Measurements from ENCODE around the gene ANKRD13A. TPM values are rescaled to one million over a fixed set of nuclear protein-coding genes. Genes with fewer than 3 reads are reported as not detected.
"Not testable (repeated sequence)": the region's sequence is repeated elsewhere in the genome, so short reads cannot be mapped to it uniquely, and the experiment has no call there.

ANKRD13A gene
- total RNA-seq, 1 experiment from 2014 or later, result 6.7 TPM

- no peak for DNase-seq (ENCODE audit: low read depth)
- in situ Hi-C loops (cut with HindIII; ENCODE audit: low pct_unique_long_range_greater_than_20kb, low sequenced_read_pairs), result no loop called here
Measured at GRCh38 chr12:110001596-110001995, 2.4 kb downstream of the ANKRD13A start.

- in situ Hi-C loops (cut with HindIII; ENCODE audit: low pct_unique_long_range_greater_than_20kb, low sequenced_read_pairs), result no loop called here
- DNase-seq (ENCODE audit: low read depth), result no peak
Measured at GRCh38 chr12:110002676-110003515, 3.7 kb downstream of the ANKRD13A start.

- in situ Hi-C loops (cut with HindIII; ENCODE audit: low pct_unique_long_range_greater_than_20kb, low sequenced_read_pairs), result no loop called here
- DNase-seq (ENCODE audit: low read depth), result no peak
Measured at GRCh38 chr12:110004598-110004997, 5.4 kb downstream of the ANKRD13A start.

- no peak for DNase-seq (ENCODE audit: low read depth)
- in situ Hi-C loops (cut with HindIII; ENCODE audit: low pct_unique_long_range_greater_than_20kb, low sequenced_read_pairs), result no loop called here
Measured at GRCh38 chr12:110005319-110005973, 6.2 kb downstream of the ANKRD13A start.

- in situ Hi-C loops (cut with HindIII; ENCODE audit: low pct_unique_long_range_greater_than_20kb, low sequenced_read_pairs), result no loop called here
- no peak for DNase-seq (ENCODE audit: low read depth)
Measured at GRCh38 chr12:110006115-110006514, 6.9 kb downstream of the ANKRD13A start.

- in situ Hi-C loops (cut with HindIII; ENCODE audit: low pct_unique_long_range_greater_than_20kb, low sequenced_read_pairs), result no loop called here
- no peak for DNase-seq (ENCODE audit: low read depth)
Measured at GRCh38 chr12:110007881-110008280, 8.7 kb downstream of the ANKRD13A start.

- in situ Hi-C loops (cut with HindIII; ENCODE audit: low pct_unique_long_range_greater_than_20kb, low sequenced_read_pairs); DNase-seq (ENCODE audit: low read depth): not testable (repeated sequence)
Measured at GRCh38 chr12:110008681-110009398, 9.6 kb downstream of the ANKRD13A start.

- no peak for DNase-seq (ENCODE audit: low read depth)
- in situ Hi-C loops (cut with HindIII; ENCODE audit: low pct_unique_long_range_greater_than_20kb, low sequenced_read_pairs), result no loop called here
Measured at GRCh38 chr12:110010853-110011723, 11.9 kb downstream of the ANKRD13A start.

GRCh38 chr12:110012137-110012536 is 12.9 kb downstream of the ANKRD13A start:
- in situ Hi-C loops (cut with HindIII; ENCODE audit: low pct_unique_long_range_greater_than_20kb, low sequenced_read_pairs), result no loop called here
- no peak for DNase-seq (ENCODE audit: low read depth)

- DNase-seq (ENCODE audit: low read depth), result no peak
- in situ Hi-C loops (cut with HindIII; ENCODE audit: low pct_unique_long_range_greater_than_20kb, low sequenced_read_pairs), result no loop called here
Measured at GRCh38 chr12:110012659-110013058, 13.4 kb downstream of the ANKRD13A start.

GRCh38 chr12:110015132-110015531 is 15.9 kb downstream of the ANKRD13A start:
- in situ Hi-C loops (cut with HindIII; ENCODE audit: low pct_unique_long_range_greater_than_20kb, low sequenced_read_pairs), result no loop called here
- no peak for DNase-seq (ENCODE audit: low read depth)

- in situ Hi-C loops (cut with HindIII; ENCODE audit: low pct_unique_long_range_greater_than_20kb, low sequenced_read_pairs), result no loop called here
- DNase-seq (ENCODE audit: low read depth), result no peak
Measured at GRCh38 chr12:110020956-110021355, 21.7 kb downstream of the ANKRD13A start.

- in situ Hi-C loops (cut with HindIII; ENCODE audit: low pct_unique_long_range_greater_than_20kb, low sequenced_read_pairs), result no loop called here
- no peak for DNase-seq (ENCODE audit: low read depth)
Measured at GRCh38 chr12:110023059-110023980, 24.1 kb downstream of the ANKRD13A start.

- no peak for DNase-seq (ENCODE audit: low read depth)
- in situ Hi-C loops (cut with HindIII; ENCODE audit: low pct_unique_long_range_greater_than_20kb, low sequenced_read_pairs), result no loop called here
Measured at GRCh38 chr12:110024051-110024450, 24.8 kb downstream of the ANKRD13A start.

GRCh38 chr12:110028323-110028722 is 29.1 kb downstream of the ANKRD13A start:
- in situ Hi-C loops (cut with HindIII; ENCODE audit: low pct_unique_long_range_greater_than_20kb, low sequenced_read_pairs), result no loop called here
- DNase-seq (ENCODE audit: low read depth), result no peak

GRCh38 chr12:110029290-110029815 is 30.1 kb downstream of the ANKRD13A start:
- in situ Hi-C loops (cut with HindIII; ENCODE audit: low pct_unique_long_range_greater_than_20kb, low sequenced_read_pairs), result no loop called here

GRCh38 chr12:110033888-110034287 is 34.7 kb downstream of the ANKRD13A start:
- in situ Hi-C loops (cut with HindIII; ENCODE audit: low pct_unique_long_range_greater_than_20kb, low sequenced_read_pairs), result no loop called here
- DNase-seq (ENCODE audit: low read depth), result no peak

More at GRCh38 chr12:110029290-110029815, 30.1 kb downstream of the ANKRD13A start:
- DNase-seq (ENCODE audit: low read depth), result no peak
